GM23338 (cell line): ENCODE data around the gene ERI2. TPM values are rescaled to one million over a fixed set of nuclear protein-coding genes. Genes with fewer than 3 reads are reported as not detected.
"Not testable (repeated sequence)": the region's sequence is repeated elsewhere in the genome, so short reads cannot be mapped to it uniquely, and the experiment has no call there.

Experiments
- ATAC-seq: fragments of 200-7000 bp; cut with Tn5 transposase; 3 replicates; pipeline ENCODE4 v1.9.1; 2020
- DNase-seq: peaks from one replicate; pipeline ENCODE4 v3.0.0-alpha.2; 2015; ENCODE audit warnings: low spot score
- H2AFZ ChIP-seq: fragments of 200-600 bp; sonication (generic); 2 replicates; pipeline ENCODE4 v1.8.0; 2016; ENCODE audit warnings: antibody characterized with exemption, mild to moderate bottlenecking, moderate library complexity
- H3F3A ChIP-seq: fragments of 200-600 bp; sonication (generic); replicated peaks from 2 replicates; pipeline ENCODE4 v1.8.0; 2017; ENCODE audit warnings: antibody characterized with exemption, mixed run types, low read depth
- H3K27ac ChIP-seq: fragments of 200-600 bp; sonication (generic); 2 replicates; pipeline ENCODE4 v1.6.1; 2016; ENCODE audit warnings: low read depth
- H3K27me3 ChIP-seq: fragments of 200-600 bp; sonication (generic); 2 replicates; pipeline ENCODE4 v1.8.0; 2016; ENCODE audit warnings: mild to moderate bottlenecking, mixed run types, moderate library complexity; ENCODE audit not compliant: insufficient read depth
- H3K36me3 ChIP-seq: fragments of 200-600 bp; sonication (generic); 2 replicates; pipeline ENCODE4 v1.8.0; 2016; ENCODE audit warnings: mild to moderate bottlenecking; ENCODE audit not compliant: insufficient read depth
- H3K4me1 ChIP-seq: fragments of 200-600 bp; sonication (generic); 2 replicates; pipeline ENCODE4 v1.8.0; 2016; ENCODE audit warnings: mild to moderate bottlenecking, moderate library complexity; ENCODE audit not compliant: insufficient read depth
- H3K4me2 ChIP-seq: fragments of 200-600 bp; sonication (generic); 2 replicates; pipeline ENCODE4 v1.7.1; 2017; ENCODE audit warnings: mixed run types
- H3K4me3 ChIP-seq: fragments of 200-600 bp; sonication (generic); 2 replicates; pipeline ENCODE4 v1.6.1; 2016; ENCODE audit warnings: mixed run types
- H3K79me2 ChIP-seq: fragments of 200-600 bp; sonication (generic); replicated peaks from 2 replicates; pipeline ENCODE4 v1.8.0; 2017; ENCODE audit warnings: mild to moderate bottlenecking; ENCODE audit not compliant: insufficient read depth
- H3K9me2 ChIP-seq: fragments of 200-600 bp; sonication (generic); 2 replicates; pipeline ENCODE4 v1.8.0; 2017; ENCODE audit not compliant: insufficient read depth
- H4K20me1 ChIP-seq: fragments of 200-600 bp; sonication (generic); replicated peaks from 2 replicates; pipeline ENCODE4 v1.8.0; 2017; ENCODE audit warnings: mild to moderate bottlenecking; ENCODE audit not compliant: insufficient read depth
- H3K27ac Mint-ChIP-seq: 2 replicates; pipeline ENCODE4 v1.8.0; 2020; ENCODE audit warnings: inconsistent platforms, mild to moderate bottlenecking, moderate library complexity, mixed read lengths
- H3K27me3 Mint-ChIP-seq: 3 replicates; pipeline ENCODE4 v1.8.0; 2022; ENCODE audit warnings: low read depth, mild to moderate bottlenecking, moderate library complexity, mixed read lengths, inconsistent platforms; ENCODE audit not compliant: insufficient read depth, poor library complexity
- H3K36me3 Mint-ChIP-seq: 3 replicates; pipeline ENCODE4 v1.8.0; 2021; ENCODE audit warnings: low read depth, mild to moderate bottlenecking, inconsistent platforms, moderate library complexity, mixed read lengths
- H3K4me1 Mint-ChIP-seq: 3 replicates; pipeline ENCODE4 v1.8.0; 2020; ENCODE audit warnings: mild to moderate bottlenecking, inconsistent platforms, mixed read lengths
- H3K4me3 Mint-ChIP-seq: 3 replicates; pipeline ENCODE4 v1.8.0; 2021; ENCODE audit warnings: moderate library complexity, mild to moderate bottlenecking, inconsistent platforms, mixed read lengths
- H3K9me3 Mint-ChIP-seq: 3 replicates; pipeline ENCODE4 v1.8.0; 2020; ENCODE audit warnings: moderate library complexity, mild to moderate bottlenecking, inconsistent platforms, mixed read lengths
- CTCF ChIP-seq, 2 experiments: fragments of 200-600 bp in 1 of 2; sonication (generic) in 1 of 2; conservative IDR thresholded peaks; 2 replicates each; pipeline versions ENCODE4 v1.5.1 to v1.6.1; 2016 to 2017; ENCODE audit warnings: antibody characterized with exemption in 2 of 2, low read depth in 2 of 2, mild to moderate bottlenecking in 2 of 2, moderate library complexity in 1 of 2
- EZH2 ChIP-seq: fragments of 200-600 bp; sonication (generic); IDR thresholded peaks from one replicate; pipeline ENCODE4 v1.8.0; 2017; ENCODE audit warnings: antibody characterized with exemption, mild to moderate bottlenecking, low read depth; ENCODE audit not compliant: unreplicated experiment
- NANOG ChIP-seq: IDR thresholded peaks from 2 replicates; pipeline ENCODE4 v1.6.1; 2016; ENCODE audit warnings: antibody characterized with exemption, borderline replicate concordance
- POLR2AphosphoS5 ChIP-seq: IDR thresholded peaks from 2 replicates; pipeline ENCODE4 v1.6.1; 2016; ENCODE audit warnings: antibody characterized with exemption, low read depth
- REST ChIP-seq: IDR thresholded peaks from one replicate; pipeline ENCODE4 v1.6.1; 2018; ENCODE audit warnings: antibody characterized with exemption; ENCODE audit not compliant: unreplicated experiment
- ZNF114 ChIP-seq: fragments of 250-450 bp; sonication (Bioruptor Pico); IDR thresholded peaks from 2 replicates; pipeline ENCODE4 v1.5.0; 2020; ENCODE audit warnings: mild to moderate bottlenecking, moderate library complexity
- ZNF462 ChIP-seq: fragments of 250-450 bp; sonication (Bioruptor Pico); IDR thresholded peaks from 2 replicates; pipeline ENCODE4 v1.5.0; 2020; ENCODE audit warnings: mild to moderate bottlenecking, moderate library complexity
- polyA plus RNA-seq: library from polyadenylated mRNA; unstranded; fragments of >200 nt; fragmentation: Nextera tagmentation; extraction: Ambion mirVana; gene quantifications from 2 replicates; pipeline ENCODE4 v1.2.1, GENCODE V29; 2016
- total RNA-seq: library from RNA; depleted of rRNA; stranded (reverse); fragments of >200 nt; shearing (Covaris generic); gene quantifications from 2 replicates; pipeline ENCODE4 v1.2.3, GENCODE V29; 2014

The ERI2 gene
- total and polyA plus RNA-seq, 2 experiments from 2014 or later: 7.2 to 19.5 TPM

- TF ChIP-seq ZNF462: no peak
- no peak for TF ChIP-seq POLR2AphosphoS5
Observed at GRCh38 chr16:20765732-20766131, 40.5 kb downstream of the ERI2 start (continued).

- H3K4me3 ChIP-seq, H3K27me3 ChIP-seq, DNase-seq, H3K27me3 Mint-ChIP-seq, H3K4me3 Mint-ChIP-seq, H2AFZ ChIP-seq, ATAC-seq, H3K36me3 Mint-ChIP-seq, H3K27ac ChIP-seq, H3K27ac Mint-ChIP-seq, H3K36me3 ChIP-seq, H3K4me1 ChIP-seq, H3K79me2 ChIP-seq, H3K9me2 ChIP-seq, H3F3A ChIP-seq, H4K20me1 ChIP-seq, H3K4me1 Mint-ChIP-seq: not testable (repeated sequence)
- 0 out of 2 replicates have a peak overlapping the region, but pooled peaks have one; percentile 60 for H3K4me2 ChIP-seq
- peaks cover 12% of the 10 kb centered on the region; the same call in 2 of the 3 replicates for H3K9me3 Mint-ChIP-seq
Observed at GRCh38 chr16:20764448-20764847, 41.8 kb downstream of the ERI2 start.

- Histone ChIP-seq H3K36me3 (no peaks in the 10 kb centered on the region), H3F3A (no peaks in the 10 kb centered on the region), H4K20me1 (no peaks in the 10 kb centered on the region), H3K4me3 (peak within 1 kb of the TSS; percentile 47), H3K27me3 (no peaks in the 10 kb centered on the region), H2AFZ (peak within 1 kb of the TSS; percentile 43; the same call in 1 of the 2 replicates), H3K4me2 (peak within 1 kb of the TSS; percentile 60), H3K4me1 (no peaks in the 10 kb centered on the region), H3K79me2 (no peaks in the 10 kb centered on the region), H3K27ac (no peak within 1 kb of the TSS), H3K9me2 (no peaks in the 10 kb centered on the region)
- peak; percentile 92 for DNase-seq
- peak; percentile 99 for ATAC-seq
- Mint-ChIP-seq H3K4me1 (peaks cover 5% of the 10 kb centered on the region; the same call in 2 of the 3 replicates), H3K9me3 (peaks cover 12% of the 10 kb centered on the region; the same call in 2 of the 3 replicates), H3K36me3 (no peaks in the 10 kb centered on the region), H3K27me3 (no peaks in the 10 kb centered on the region), H3K27ac (peak within 1 kb of the TSS; percentile 84), H3K4me3 (peak within 1 kb of the TSS; percentile 83)
- TF ChIP-seq REST (no peak), NANOG (no peak), POLR2AphosphoS5 (peak; percentile 18; the same call in 1 of the 2 replicates), CTCF (conservative IDR thresholded peaks at IDR 0.05; ENCODE audit: low read depth in 2 of 2) (no peak), ZNF114 (no peak), EZH2 (no peak)
Observed at GRCh38 chr16:20763461-20764232, 42.6 kb downstream of the ERI2 start, which contains the start of gene ACSM3. TSS of gene ACSM3 (plus strand) at chr16:20764014. CDS start at chr16:20770035, 6,021 bp downstream.
